ENCODE measurements around the gene DHRSX. TPM values are rescaled to one million over a fixed set of nuclear protein-coding genes. Genes with fewer than 3 reads are reported as not detected.
"Not testable (repeated sequence)": the region's sequence is repeated elsewhere in the genome, so short reads cannot be mapped to it uniquely, and the experiment has no call there.

Gene DHRSX
- total RNA-seq, 1 experiment from 2014 or later, result 29.2 TPM

DNA sequence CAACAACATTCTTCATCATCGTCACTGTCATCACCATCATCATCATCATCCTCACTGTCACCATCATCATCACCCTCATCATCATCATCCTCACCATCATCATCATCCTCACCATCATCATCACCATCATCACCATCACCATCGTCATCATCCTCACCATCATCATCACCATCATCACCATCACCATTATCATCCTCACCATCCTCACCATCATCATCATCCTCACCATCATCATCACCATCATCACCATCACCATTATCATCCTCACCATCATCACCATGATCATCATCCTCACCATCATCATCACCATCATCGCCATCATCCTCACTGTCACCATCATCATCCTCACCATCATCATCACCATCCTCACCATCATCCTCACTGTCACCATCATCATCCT, 18.9 kb upstream of the DHRSX start:
- DNase-seq (ENCODE audit: low read depth), result not testable (repeated sequence)

DNA sequence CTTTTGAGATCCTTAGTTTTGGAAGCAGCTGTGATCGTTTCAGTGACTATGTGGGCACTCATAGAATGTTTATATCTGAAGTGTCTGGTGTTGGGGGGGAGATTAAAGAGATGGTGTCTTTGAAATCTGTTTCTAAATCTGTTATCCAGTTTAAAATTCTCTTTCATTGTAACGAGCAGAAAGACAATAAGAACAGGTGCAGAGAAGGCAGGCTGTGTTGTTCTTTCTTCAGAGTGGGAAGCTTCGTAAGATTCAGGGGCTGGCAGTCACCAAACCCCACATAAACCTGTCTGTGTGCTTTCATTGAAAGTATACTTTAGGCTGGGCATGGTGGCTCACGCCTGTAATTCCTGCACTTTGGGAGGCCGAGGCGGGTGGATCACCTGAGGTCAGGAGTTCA, 16.3 kb upstream of the DHRSX start:
- DNase-seq (ENCODE audit: low read depth), result no peak

DNA sequence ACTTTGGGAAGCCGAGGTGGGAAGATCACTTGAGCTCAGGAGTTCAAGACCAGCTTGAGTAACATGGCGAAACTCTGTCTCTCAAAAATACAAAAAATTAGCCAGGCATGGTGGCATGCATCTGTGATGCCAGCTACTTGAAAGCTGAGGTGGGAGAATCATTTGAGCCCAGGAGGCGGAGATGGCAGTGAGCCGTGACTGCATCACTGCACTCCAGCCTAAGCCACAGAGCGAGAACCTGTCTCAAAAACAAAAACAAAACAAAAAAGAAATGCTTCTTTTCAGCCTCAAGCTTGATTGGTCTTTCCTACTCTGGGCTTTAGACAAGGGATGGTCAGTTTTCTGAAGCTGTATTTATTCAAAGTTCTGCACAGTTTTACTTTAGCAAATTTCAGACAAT, 15.8 kb upstream of the DHRSX start:
- DNase-seq (ENCODE audit: low read depth), result no peak

DNA sequence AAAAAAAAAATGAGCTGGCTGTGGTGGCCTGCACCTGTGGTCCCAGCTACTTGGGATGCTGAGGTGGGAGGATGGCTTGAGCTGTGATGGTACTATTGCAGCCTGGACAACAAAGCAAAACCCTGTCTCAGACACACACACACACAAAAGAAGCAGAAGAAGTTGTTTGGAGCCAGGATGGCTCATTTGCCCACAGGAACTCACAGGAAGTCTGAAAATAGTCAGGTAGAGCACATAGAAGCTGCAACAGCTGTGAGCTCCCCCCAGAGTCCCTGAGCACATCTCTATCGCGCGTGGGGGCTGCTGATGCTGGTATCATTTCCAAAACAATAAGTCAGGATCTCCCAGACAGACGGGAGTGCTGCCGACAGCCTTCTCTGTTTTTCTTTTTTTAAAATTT, 13.4 kb upstream of the DHRSX start:
- DNase-seq (ENCODE audit: low read depth), result no peak

DNA sequence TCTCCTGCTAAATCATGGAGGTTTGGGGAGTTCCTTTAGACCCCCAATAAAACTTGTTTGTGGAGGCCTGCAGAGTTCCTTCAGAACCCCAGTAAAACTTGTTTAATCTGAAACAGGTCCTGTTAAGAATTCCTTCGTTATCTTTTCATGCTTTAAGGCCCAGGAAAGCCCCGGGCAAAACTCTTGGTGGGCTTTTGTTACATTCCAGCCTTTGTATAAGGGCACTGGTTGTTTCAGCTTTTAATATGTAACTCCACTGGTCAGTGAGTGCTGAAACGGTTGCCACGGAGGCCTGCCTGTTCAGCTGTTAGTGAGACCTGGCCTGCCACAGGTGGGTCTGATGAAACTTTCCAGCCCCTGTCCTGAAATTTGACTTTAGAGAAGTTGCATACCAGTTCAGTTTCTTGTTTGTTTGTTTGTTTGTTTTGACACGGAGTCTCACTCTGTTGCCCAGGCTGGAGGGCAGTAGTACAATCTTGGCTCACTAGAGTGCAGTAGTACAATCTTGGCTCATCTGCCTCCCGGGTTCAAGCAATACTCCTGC, 12.4 kb upstream of the DHRSX start:
- no peak for DNase-seq (ENCODE audit: low read depth)

DNA sequence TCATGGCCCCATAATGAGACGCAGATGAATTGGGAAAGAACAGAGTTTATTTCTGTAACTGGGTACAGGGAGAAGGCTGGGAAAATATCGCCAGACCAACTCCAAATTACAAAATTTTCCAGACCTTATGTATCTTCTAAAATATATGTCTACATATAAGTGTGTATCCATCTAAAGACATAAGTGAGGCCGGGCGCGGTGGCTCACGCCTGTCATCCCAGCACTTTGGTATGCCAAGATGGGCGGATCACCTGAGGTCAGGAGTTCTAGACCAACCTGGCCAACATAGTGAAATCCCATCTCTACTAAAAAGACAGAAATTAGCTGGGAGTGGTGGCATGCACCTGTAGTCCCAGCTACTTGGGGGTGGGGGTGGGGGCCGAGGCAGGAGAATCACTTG, 11.7 kb upstream of the DHRSX start:
- DNase-seq (ENCODE audit: low read depth), result no peak

DNA sequence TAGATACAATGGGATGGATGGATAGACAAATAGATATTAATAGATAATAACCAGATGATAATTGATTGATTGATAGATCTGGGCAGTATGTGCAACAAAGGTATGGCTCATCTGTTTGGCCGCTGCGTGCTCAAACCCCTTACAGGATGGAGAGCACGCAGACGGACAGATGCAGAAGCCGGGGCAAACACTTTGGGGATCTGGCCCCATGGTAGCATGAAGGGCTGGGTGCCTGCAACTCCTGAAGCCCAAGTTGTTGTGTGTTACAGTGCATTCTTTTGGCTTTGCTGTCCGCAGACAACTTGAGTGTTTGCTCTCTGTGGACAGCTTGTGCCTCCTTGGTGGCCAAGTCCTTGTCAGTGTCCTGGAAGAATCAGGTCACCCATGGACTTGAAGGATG, 10.6 kb upstream of the DHRSX start:
- no peak for DNase-seq (ENCODE audit: low read depth)

DNA sequence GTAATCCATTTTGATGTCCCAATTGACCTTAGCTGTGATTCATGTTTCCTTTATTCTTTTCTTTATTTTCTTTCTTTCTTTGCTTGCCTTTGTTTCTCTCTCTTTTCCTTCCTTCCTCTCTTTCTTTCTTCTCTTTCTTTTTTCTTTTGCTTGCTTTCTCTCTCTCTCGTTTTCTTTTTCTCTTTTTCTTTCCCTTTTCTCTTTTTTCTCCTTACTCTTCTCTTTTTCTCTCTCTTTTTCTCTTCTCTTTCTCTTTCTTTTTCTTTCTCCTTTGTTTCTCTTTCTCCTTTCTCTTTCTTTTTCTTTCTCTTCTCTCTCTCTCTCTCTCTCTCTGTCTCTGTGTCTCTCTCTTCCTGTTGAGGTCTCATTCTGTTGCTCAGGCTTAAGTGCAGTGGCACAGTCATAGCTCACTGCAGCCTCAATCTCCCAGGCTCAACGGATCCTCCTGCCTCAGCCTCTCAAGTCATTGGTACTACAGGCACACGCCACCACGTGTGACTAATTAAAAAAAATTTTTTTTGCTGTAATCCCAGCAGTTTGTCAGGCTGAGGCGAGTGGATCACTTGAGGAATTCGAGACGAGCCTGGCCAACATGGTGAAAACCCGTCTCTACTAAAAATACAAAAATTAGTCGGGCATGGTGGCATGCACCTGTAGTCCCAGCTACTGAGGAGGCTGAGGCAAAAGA, 8.0 kb upstream of the DHRSX start:
- DNase-seq (ENCODE audit: low read depth), result no peak

DNA sequence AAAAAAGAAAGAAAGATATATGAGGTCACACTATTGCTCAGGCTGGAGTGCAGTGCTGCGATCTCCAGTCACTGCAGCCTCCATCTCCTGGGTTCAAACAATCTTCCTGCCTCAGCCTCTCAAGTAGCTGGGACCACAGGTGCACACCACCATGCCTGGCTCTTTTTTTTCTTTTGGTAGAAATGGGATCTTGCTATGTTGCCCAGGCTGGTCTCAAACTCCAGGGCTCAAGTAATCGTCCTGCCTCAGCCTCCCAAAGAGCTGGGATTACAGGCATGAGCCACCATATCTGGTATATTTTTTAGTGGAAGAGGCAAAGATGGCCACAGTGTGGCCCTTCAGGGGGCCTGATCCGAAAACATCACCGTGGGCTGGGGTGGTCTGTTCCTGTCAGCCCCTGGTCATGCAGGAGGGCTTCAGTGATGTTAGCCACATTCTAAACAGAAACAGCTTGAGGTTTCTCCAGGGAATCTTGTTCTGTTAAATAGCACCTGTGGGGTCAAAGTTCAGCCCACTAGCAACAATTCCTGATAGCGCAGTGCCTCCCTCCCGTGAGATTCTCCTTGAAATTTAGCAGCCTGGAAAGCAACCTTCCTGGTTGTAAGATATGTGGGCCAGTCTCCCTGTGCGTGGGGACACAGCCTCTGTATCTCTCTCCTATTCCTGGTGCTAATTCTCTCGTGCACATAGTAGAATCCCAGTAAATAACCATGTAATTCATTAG, 7.3 kb upstream of the DHRSX start:
- DNase-seq (ENCODE audit: low read depth), result no peak

DNA sequence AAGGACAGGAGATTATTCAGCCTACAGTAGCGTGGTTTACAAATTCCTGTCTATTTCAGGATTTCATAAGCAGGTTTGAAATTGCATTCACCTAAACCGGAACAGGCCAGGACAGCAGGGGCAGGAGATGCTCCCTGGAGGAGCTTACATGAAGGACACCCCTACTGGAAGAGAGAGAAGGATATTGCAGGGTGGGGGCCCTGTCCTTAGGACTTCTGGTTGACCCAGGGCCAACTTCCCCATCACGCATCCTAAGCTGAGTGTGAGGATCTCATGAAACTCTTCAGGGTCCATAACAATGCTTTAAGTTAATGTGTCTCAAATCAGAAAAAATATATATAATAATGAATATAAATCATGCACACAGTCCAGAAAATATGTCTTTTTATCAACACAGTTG, 6.4 kb upstream of the DHRSX start:
- DNase-seq (ENCODE audit: low read depth), result no peak

DNA sequence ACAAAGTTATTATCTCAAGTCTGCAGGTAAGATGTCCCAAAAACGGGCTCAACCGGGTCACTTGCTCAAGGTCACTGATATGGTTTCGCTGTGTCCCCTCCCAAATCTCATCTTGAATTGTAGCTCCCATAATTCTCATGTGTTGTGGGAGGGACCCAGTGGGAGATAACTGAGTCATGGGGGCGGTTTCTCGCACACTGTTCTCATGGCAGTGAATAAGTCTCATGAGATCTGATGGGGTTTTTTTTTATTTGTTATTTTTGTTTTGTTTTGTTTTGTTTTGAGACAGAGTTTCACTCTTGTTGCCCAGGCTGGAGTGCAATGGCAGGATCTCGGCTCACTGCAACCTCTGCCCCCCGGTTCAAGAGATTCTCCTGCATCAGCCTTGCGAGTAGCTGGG, 4.6 kb upstream of the DHRSX start:
- not testable (repeated sequence) for DNase-seq (ENCODE audit: low read depth)

DNA sequence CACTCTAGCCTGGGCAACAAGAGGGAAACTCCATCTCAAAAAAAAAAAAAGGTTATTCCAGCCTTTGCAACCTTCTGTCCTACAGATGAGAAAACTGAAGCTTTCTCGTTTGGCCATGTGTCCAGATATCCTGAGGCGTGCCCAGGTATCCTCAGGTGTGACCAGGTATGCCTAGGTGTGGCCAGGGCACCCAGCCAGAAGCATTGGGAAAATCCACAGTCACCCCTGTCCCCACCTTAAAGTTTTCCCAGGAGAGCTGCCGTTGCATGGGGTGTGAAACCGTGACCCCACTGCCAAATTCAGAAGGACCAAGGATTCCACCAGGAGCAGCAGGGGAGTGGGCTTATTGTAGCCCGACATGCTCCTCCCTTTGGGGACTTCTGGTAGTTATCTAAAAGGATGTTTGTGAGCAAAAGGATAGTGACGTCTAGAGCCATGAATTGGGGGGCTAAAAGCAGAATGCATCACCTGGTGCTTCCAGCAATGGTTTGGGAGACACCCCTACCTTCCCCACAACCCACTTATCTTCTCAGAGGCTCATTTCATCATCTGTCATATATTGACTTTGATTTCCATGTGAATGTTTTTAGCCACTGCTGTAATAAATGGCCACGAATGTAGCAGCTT, 4.0 kb upstream of the DHRSX start:
- DNase-seq (ENCODE audit: low read depth), result no peak

DNA sequence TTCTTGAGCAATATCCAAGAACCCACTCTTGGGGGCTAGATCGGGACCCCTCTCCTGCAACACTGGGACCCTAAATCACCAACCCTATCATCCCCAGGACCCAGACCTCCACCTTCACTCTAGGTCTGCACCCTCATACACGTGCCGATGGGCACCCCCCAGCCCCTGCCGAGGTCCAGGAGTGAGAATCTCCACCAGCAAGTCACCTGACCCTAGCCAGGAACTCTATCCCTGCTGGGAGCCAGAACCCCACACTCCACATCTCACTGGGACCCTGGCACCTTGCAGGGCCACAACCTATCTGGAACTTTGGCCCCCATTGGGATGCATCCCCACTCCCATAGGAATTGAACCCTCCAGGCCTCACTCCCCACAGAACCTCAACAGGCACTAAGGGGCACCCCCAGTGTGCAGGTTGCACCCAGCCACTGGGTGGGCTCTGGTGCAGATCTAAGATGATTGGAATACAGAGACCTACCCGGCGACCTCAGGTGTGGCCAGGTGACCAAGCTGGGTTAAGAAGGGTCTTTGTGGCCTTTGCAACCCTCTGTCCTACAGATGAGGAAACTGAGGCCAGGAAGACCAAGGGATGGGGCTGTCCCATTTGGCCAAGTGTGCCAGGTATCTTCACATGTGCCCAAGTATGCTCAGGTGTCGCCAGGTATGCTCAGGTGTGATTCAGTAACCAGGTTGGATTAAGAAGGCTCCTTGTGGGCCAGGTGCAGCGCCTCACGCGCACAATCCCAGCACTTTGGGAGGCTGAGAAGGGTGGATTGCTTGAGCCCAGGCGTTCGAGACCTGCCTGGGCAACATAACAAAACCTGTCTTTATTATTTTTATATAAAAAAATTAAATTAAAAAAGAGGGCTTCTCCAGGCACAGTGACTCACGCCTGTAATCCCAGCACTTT, 3.1 kb upstream of the DHRSX start:
- no peak for DNase-seq (ENCODE audit: low read depth)

DNA sequence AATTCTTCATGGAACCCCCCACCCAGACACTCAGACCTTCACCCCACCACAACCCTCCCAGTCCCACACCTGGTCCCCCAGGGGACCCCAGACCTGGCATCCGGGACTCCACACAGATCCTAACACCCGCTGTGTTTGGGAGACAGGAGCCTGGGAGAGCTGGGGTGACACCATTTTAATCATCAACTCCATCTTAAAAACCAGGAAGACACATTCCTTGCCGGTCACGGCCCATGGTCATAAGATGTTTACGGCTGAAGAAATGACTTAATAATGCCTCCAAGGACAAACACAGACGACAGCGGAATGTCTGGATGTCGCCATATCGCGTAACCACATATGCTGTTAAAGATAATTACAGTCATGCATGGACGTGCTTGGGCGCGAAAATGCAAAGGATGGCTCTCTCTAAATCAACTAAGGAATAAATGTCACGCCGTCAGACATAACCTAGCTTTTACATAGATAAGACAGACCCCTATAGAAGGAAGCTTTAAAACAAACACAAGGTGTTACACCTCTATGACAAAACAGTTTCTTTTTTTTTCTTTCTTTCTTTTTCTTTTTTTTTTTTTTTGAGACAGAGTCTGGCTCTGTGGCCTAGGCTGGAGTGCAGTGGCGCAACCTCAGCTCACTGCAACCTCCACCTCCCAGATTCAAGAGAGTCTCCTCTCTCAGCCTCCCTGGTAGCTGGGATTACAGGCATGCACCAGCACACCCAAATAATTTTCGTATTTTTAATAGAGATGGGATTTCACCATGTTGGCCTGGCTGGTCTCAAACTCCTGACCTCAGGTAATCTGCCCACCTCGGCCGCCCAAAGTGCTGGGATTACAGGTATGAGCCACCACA, 2.1 kb upstream of the DHRSX start:
- DNase-seq (ENCODE audit: low read depth), result peak; percentile 13

DNA sequence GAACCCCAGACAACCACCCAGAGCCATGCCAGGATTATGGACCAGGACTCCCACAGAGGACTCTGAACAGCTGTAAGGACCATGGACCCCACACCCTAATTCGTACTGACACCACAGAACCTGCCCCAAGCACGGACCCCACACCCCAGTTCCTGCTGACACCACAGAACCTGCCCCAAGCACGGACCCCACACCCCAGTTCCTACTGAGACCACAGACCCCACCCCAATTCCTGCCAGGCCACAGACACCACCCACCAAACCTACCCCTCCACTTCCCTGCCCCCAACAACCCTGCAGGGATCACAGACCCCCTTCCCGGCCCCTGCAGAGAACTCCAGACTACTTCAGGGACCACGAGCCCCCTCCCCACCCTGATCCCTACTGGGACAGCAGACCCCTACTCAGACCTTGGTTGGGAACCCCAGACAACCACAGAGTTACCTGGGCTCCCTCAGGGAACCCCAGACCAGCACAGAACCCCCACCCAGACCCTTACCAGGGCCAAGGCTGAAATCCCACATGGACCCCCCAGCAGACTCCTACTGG, 1.4 kb upstream of the DHRSX start:
- no peak for DNase-seq (ENCODE audit: low read depth)

DNA sequence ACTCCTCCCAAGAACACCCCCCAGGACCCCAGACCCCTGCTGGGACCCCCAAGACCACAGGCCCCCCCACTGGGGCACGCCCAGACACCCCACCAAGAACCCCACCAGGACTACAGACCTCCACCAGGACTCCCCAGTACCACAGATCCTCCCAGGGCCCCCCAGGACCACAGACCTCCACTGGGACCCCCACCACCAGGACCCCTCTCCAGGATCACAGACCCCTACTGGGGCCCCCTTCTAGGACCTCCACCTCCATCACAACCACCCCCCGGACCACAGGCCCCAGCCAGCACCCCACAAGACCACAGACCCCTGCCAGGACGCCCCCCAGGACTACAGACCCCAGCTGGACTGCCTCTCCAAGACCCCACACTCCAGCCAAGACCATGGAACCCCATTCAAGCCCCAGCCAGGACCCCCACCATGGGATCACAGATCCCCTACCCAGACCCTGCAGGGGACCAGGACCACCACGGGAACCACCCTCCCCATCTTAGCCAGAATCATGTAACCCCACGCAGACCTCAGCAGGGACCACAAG, 855 bp upstream of the DHRSX start:
- DNase-seq (ENCODE audit: low read depth), result no peak

DNA sequence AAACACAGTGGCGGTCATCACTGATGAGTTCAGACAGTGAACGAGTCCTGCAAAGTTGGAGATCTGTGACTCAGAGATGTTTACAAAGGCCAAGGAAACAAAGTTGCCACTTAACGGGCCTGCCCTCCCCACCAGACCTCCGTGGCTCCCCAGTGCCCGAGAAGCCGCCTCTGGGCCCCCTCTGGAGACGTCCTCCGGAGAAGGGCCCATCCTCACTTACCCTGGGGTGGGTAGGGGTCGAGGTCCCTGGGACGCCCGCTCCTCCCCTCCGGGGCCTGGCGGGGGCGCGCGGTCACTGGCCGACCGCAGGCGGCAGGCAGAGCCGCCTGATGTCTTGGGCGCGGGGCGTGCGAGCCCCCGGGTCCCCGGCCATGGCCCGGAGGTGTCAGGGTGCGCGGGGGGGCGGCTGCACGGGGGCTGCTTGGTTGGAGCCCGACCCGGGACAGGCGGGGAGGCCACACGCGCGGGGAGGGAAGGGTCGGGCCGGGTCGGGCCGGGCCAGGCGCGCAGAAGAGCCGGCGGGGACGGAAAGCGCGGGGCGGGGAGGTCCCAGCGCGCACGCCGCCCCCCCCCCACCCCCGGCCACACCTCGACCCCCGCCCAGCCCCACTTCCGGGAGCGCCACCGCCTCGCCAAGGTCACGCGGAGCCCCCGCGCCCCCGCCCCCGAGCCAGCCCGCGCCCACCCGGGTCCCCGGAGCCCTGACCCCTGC, 529 bp downstream of the DHRSX start:
- DNase-seq (ENCODE audit: low read depth), result peak; percentile 72

DNA sequence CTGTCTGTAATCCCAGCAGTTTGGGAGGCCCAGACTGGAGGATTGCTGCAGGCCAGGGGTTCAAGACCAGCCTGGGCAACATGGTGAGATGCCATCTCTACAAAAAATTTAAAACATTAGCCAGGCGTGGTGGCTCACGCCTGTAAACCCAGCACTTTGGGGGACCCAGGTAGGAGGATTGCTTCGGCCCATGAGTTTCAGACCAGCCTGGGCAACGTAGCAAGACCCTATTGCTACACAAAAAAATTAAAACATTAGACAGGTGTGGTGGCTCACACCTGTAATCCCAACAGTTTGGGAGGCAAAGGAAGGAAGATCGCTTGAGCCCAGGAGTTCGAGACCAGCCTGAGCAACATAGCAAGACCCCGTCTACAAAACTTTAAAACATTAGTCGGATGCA, 1.3 kb downstream of the DHRSX start:
- DNase-seq (ENCODE audit: low read depth), result no peak

DNA sequence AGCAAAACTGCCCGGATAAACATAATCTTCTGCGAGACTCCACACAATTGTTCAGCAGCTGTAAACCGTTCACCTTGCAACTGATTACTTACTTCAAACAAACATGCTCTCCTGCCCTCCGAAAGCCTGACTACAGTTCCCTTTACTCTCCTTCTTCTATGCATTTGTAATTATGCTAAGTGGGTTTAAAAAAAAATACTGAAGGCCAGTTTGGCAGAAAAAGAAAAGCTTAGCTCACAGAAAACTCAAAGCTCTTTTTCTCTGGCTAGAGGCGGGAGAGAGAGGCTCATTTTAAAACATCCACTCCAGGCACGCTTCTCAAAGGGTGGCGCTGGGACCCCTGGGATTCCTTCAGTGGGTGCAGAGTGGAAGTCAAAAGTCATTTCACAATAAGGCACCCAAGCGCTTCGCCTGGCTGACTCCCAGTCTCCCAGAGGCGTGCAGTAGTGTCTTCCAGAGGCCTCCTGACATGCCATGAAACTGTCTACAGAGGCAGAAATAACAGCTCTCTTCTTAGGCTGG, 1.9 kb downstream of the DHRSX start:
- no peak for DNase-seq (ENCODE audit: low read depth)

All from LHCN-M2 (cell line).